CD14-positive monocyte (primary cell): ENCODE data around the gene DAO. TPM values are rescaled to one million over a fixed set of nuclear protein-coding genes. Genes with fewer than 3 reads are reported as not detected.

ENCODE experiments used
- DNase-seq, 3 donors: peaks; one replicate each; pipeline ENCODE4 v3.0.0-alpha.2; 2011 to 2022
- H2AFZ ChIP-seq: 2 replicates; pipeline ENCODE4 v1.6.0; 2012; ENCODE audit warnings: mild to moderate bottlenecking, low read depth, low read length, inconsistent platforms; ENCODE audit not compliant: insufficient read depth, poor library complexity, severe bottlenecking
- H3K27ac ChIP-seq, 2 donors: 1 replicate in 1 of 2; 2 replicates in 1 of 2; pipeline ENCODE4 v1.5.1; 2012 to 2013; ENCODE audit warnings: low read length in 2 of 2, control low read depth in 1 of 2, inconsistent platforms in 1 of 2, low read depth in 1 of 2, mild to moderate bottlenecking in 1 of 2
- H3K27me3 ChIP-seq, 2 donors: one replicate each; pipeline versions ENCODE4 v1.6.0 to v1.6.1; 2011 to 2013; ENCODE audit warnings: low read length in 2 of 2; ENCODE audit not compliant: control insufficient read depth in 2 of 2, insufficient read depth in 2 of 2
- H3K36me3 ChIP-seq, 2 donors: replicated peaks in 1 of 2; 1 replicate in 1 of 2; 2 replicates in 1 of 2; pipeline versions ENCODE4 v1.5.1 to v1.6.1; 2012 to 2013; ENCODE audit warnings: low read length in 2 of 2, control low read depth in 1 of 2, inconsistent platforms in 1 of 2, mild to moderate bottlenecking in 1 of 2; ENCODE audit not compliant: insufficient read depth in 2 of 2, control insufficient read depth in 1 of 2
- H3K4me1 ChIP-seq, 2 donors: 1 replicate in 1 of 2; 2 replicates in 1 of 2; pipeline versions ENCODE4 v1.5.1 to v1.6.1; 2012 to 2013; ENCODE audit warnings: low read length in 2 of 2, control low read depth in 1 of 2, inconsistent platforms in 1 of 2, mild to moderate bottlenecking in 1 of 2, moderate library complexity in 1 of 2; ENCODE audit not compliant: insufficient read depth in 2 of 2, control insufficient read depth in 1 of 2
- H3K4me2 ChIP-seq: replicated peaks from 2 replicates; pipeline ENCODE3; 2012; ENCODE audit warnings: low read length, moderate library complexity, mild to moderate bottlenecking; ENCODE audit not compliant: poor library complexity, severe bottlenecking; ENCODE audit errors: extremely low read depth
- H3K4me3 ChIP-seq, 3 experiments: fragments of 200-600 bp in 1 of 3; sonication (generic) in 1 of 3; replicated peaks in 1 of 3; 1 replicate in 2 of 3; 2 replicates in 1 of 3; pipeline ENCODE4 v1.5.1; 2011 to 2013; ENCODE audit warnings: low read length in 3 of 3, mild to moderate bottlenecking in 3 of 3, control low read depth in 2 of 3, low read depth in 2 of 3, inconsistent platforms in 1 of 3, moderate library complexity in 1 of 3
- H3K79me2 ChIP-seq: 2 replicates; pipeline ENCODE4 v1.6.0; 2012; ENCODE audit warnings: mild to moderate bottlenecking, control low read depth, inconsistent platforms, low read length, moderate library complexity; ENCODE audit not compliant: insufficient read depth
- H3K9ac ChIP-seq: 2 replicates; pipeline ENCODE4 v1.6.0; 2017; ENCODE audit warnings: low read length, mild to moderate bottlenecking; ENCODE audit not compliant: insufficient read depth, poor library complexity, severe bottlenecking
- H3K9me3 ChIP-seq, 2 donors: replicated peaks in 1 of 2; 1 replicate in 1 of 2; 2 replicates in 1 of 2; pipeline versions ENCODE4 v1.5.1 to v1.6.1; 2012 to 2013; ENCODE audit warnings: low read length in 2 of 2, control low read depth in 1 of 2; ENCODE audit not compliant: control insufficient read depth in 1 of 2, insufficient read depth in 1 of 2
- H4K20me1 ChIP-seq: 2 replicates; pipeline ENCODE4 v1.6.0; 2012; ENCODE audit warnings: mild to moderate bottlenecking, low read length, control low read depth, moderate library complexity; ENCODE audit not compliant: insufficient read depth
- H3K27ac Mint-ChIP-seq, 7 donors: one replicate each; pipeline ENCODE4 v1.8.0; 2020; ENCODE audit warnings: mild to moderate bottlenecking in 7 of 7, mixed read lengths in 7 of 7, moderate library complexity in 6 of 7, inconsistent platforms in 2 of 7
- H3K27me3 Mint-ChIP-seq, 3 donors: one replicate each; pipeline ENCODE4 v1.8.0; 2021 to 2022; ENCODE audit warnings: low read depth in 3 of 3, mild to moderate bottlenecking in 3 of 3, mixed read lengths in 3 of 3, moderate library complexity in 3 of 3, inconsistent platforms in 1 of 3
- H3K36me3 Mint-ChIP-seq, 2 donors: one replicate each; pipeline ENCODE4 v1.8.0; 2020; ENCODE audit warnings: mixed read lengths in 2 of 2, inconsistent platforms in 1 of 2, mild to moderate bottlenecking in 1 of 2
- H3K4me1 Mint-ChIP-seq: one replicate; pipeline ENCODE4 v1.8.0; 2020; ENCODE audit warnings: mild to moderate bottlenecking, mixed read lengths
- H3K4me3 Mint-ChIP-seq, 2 donors: one replicate each; pipeline ENCODE4 v1.8.0; 2020; ENCODE audit warnings: mild to moderate bottlenecking in 2 of 2, mixed read lengths in 2 of 2, moderate library complexity in 1 of 2
- H3K9me3 Mint-ChIP-seq, 7 donors: one replicate each; pipeline ENCODE4 v1.8.0; 2020 to 2022; ENCODE audit warnings: mixed read lengths in 7 of 7, mild to moderate bottlenecking in 6 of 7, moderate library complexity in 6 of 7, inconsistent platforms in 2 of 7
- WGBS: methylation state at CpG from one replicate; pipeline ENCODE4 v1.1.5; 2013; ENCODE audit warnings: missing lambda C conversion rate; ENCODE audit not compliant: insufficient coverage; 5-methylcytosine and 5-hydroxymethylcytosine counted together
- intact Hi-C, 2 donors: fragments of 100-400 bp; cut with micrococcal nuclease; formaldehyde crosslinking; loops; one replicate each; pipeline versions ENCODE4 v1.15.0 to v1.15.1; 2023
- polyA plus RNA-seq, 3 donors: library from polyadenylated mRNA; depleted of rRNA in 1 of 3; unstranded in 2 of 3; stranded (reverse) in 1 of 3; fragments of 300-500 nt in 2 of 3; fragments of >200 nt in 1 of 3; fragmentation: Illumina TruSeq in 2 of 3; gene quantifications; 1 replicate in 2 of 3; 2 replicates in 1 of 3; pipeline ENCODE4 v1.2.3, GENCODE V29; 2012 to 2021
- TF ChIP-seq, protein P1 (sequence below): fragments of 200-600 bp; IDR thresholded peaks from one replicate; pipeline ENCODE4 v1.8.0; 2022; ENCODE audit warnings: antibody characterized with exemption, mild to moderate bottlenecking

Gene DAO
- polyA plus RNA-seq, 3 donors: not detected

DNA sequence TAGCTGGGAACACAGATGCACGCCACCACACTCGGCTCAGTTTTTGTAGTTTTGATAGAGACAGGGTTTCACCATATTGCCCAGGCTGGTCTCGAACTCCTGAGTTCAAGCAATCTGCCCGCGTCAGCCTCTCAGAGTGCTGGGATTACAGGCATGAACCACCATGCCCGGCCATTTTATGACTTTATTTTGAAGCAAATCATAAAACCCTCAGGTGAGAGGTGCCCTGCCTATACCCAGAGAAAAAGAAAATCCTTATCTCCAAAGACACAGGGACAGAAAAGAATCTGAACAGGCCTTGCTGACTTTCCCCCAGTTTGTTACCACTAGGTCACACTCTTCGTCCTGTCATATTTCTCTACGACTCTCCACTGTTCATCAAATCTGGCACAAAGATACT is 48.8 kb downstream of the DAO start:
- H3K79me2 ChIP-seq: no peaks in the 10 kb centered on the region
- no peak overlapping the region for H2AFZ ChIP-seq
- H3K4me1 ChIP-seq: peaks cover 10 to 13% of the 10 kb centered on the region in 2 donors
- Mint-ChIP-seq H3K36me3 (no peaks in the 10 kb centered on the region), H3K9me3 (peaks cover 0 to 5% (median 0%) of the 10 kb centered on the region in 7 donors), H3K4me3 (no peak overlapping the region), H3K27ac (peak overlapping the region in 1 of 7 donors; percentile 58), H3K27me3 (peaks cover 0 to 3% (median 0%) of the 10 kb centered on the region in 3 donors), H3K4me1 (peaks cover 8% of the 10 kb centered on the region)
- no peak overlapping the region for H3K4me2 ChIP-seq
- H3K27me3 ChIP-seq: no peaks in the 10 kb centered on the region
- H3K4me3 ChIP-seq: no peak overlapping the region
- no peaks in the 10 kb centered on the region for H3K36me3 ChIP-seq
- H3K27ac ChIP-seq: no peak overlapping the region
- intact Hi-C loops: no loop called here
- no peaks in the 10 kb centered on the region for H4K20me1 ChIP-seq
- no peak for DNase-seq
- TF ChIP-seq, protein P1, sequence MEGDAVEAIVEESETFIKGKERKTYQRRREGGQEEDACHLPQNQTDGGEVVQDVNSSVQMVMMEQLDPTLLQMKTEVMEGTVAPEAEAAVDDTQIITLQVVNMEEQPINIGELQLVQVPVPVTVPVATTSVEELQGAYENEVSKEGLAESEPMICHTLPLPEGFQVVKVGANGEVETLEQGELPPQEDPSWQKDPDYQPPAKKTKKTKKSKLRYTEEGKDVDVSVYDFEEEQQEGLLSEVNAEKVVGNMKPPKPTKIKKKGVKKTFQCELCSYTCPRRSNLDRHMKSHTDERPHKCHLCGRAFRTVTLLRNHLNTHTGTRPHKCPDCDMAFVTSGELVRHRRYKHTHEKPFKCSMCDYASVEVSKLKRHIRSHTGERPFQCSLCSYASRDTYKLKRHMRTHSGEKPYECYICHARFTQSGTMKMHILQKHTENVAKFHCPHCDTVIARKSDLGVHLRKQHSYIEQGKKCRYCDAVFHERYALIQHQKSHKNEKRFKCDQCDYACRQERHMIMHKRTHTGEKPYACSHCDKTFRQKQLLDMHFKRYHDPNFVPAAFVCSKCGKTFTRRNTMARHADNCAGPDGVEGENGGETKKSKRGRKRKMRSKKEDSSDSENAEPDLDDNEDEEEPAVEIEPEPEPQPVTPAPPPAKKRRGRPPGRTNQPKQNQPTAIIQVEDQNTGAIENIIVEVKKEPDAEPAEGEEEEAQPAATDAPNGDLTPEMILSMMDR: no peak
- 100% methylated on average over 6 of the region's 8 CpGs for WGBS
- H3K9me3 ChIP-seq: no peaks in the 10 kb centered on the region
- no peak overlapping the region for H3K9ac ChIP-seq

DNA sequence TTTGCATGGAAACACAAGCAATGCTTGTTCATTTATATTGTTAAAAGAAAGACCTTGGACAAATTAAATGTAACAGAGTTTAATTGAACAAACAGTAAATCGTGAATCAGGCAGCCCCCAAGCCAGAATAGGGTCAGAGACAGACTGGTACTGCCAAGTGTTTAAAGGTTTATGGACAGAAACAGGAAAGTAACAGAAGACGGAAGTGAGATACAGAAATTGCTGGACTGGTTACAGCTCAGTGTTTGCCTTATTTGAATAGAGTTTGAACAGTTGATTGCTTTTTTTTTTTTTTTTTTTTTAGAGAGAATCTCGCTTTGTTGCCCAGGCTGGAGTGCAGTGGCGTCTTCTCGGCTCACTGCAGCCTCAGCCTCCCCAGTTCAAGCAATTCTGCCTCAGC is 50.3 kb downstream of the DAO start:
- no peak overlapping the region for H3K4me3 ChIP-seq
- peaks cover 10 to 13% of the 10 kb centered on the region in 2 donors for H3K4me1 ChIP-seq
- intact Hi-C loops: no loop called here
- H3K27ac Mint-ChIP-seq: peak overlapping the region in 5 of 7 donors; percentile 28 to 68 (median 36)
- H3K4me2 ChIP-seq: no peak overlapping the region
- H2AFZ ChIP-seq: no peak overlapping the region
- H3K9me3 Mint-ChIP-seq: peaks cover 0 to 5% (median 0%) of the 10 kb centered on the region in 7 donors
- H3K36me3 Mint-ChIP-seq: no peaks in the 10 kb centered on the region
- no peak overlapping the region for H3K9ac ChIP-seq
- no peaks in the 10 kb centered on the region for H3K27me3 ChIP-seq
- TF ChIP-seq, protein P1: no peak
- WGBS: 27% methylated on average over 2 of the region's 5 CpGs
- H3K27me3 Mint-ChIP-seq: peaks cover 0 to 3% (median 0%) of the 10 kb centered on the region in 3 donors
- no peaks in the 10 kb centered on the region for H4K20me1 ChIP-seq
- peak overlapping the region in 1 of 2 donors; percentile 26 for H3K27ac ChIP-seq
- no peak overlapping the region for H3K4me3 Mint-ChIP-seq
- peak in 1 of 3 donors; percentile 24 for DNase-seq
- no peaks in the 10 kb centered on the region for H3K36me3 ChIP-seq
- H3K9me3 ChIP-seq: no peaks in the 10 kb centered on the region
- peaks cover 8% of the 10 kb centered on the region for H3K4me1 Mint-ChIP-seq
- H3K79me2 ChIP-seq: no peaks in the 10 kb centered on the region
